ENCODE results near the gene YY1AP1.
"Not testable (repeated sequence)": the region's sequence is repeated elsewhere in the genome, so short reads cannot be mapped to it uniquely, and the experiment has no call there.

YY1AP1 gene, protein sequence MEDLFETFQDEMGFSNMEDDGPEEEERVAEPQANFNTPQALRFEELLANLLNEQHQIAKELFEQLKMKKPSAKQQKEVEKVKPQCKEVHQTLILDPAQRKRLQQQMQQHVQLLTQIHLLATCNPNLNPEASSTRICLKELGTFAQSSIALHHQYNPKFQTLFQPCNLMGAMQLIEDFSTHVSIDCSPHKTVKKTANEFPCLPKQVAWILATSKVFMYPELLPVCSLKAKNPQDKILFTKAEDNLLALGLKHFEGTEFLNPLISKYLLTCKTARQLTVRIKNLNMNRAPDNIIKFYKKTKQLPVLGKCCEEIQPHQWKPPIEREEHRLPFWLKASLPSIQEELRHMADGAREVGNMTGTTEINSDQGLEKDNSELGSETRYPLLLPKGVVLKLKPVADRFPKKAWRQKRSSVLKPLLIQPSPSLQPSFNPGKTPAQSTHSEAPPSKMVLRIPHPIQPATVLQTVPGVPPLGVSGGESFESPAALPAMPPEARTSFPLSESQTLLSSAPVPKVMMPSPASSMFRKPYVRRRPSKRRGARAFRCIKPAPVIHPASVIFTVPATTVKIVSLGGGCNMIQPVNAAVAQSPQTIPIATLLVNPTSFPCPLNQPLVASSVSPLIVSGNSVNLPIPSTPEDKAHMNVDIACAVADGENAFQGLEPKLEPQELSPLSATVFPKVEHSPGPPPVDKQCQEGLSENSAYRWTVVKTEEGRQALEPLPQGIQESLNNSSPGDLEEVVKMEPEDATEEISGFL

DNA sequence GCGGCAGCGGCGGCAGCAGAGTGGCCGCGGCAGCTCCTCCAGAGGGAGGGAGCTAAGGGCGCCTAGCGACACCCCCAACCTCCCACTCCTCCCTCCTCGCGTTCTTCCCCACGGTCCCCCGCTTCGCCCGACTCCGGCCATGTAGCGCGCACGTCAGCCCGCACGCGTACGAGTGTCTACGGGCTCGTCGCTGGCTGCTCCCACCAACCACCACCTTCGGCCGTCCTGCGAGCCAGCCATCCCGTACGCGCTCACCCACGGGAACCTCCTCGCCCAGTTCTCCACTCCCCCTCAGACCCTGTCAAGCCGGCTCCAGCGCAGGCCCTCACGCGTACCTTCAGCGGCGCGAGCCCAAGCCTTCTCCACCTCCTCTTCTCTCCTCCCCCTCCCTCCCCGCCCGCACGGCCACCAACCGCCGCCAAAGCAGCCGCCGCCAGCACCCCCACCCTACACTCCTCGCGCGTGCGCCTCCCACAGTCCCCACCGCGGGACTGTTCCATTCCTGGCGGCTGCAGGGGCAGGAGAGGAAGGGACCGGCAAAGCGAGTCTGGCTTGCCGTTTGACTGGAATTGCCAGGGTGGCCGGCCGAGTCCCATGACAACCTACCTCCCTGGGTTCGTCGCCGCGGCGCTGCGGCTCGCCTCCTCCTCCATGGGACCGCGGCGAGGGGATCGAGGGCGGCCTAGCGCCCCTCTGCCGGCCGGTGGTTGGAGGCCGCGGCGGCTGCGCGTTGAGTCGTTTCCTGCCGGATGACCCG is at the start of gene YY1AP1:
YY1AP1 (minus strand) TSS at position 451 of the 757 bp plus-strand sequence. CDS start 8,338 bp downstream, outside the sequence.
- DNase-seq, result peak; percentile 92

DNA sequence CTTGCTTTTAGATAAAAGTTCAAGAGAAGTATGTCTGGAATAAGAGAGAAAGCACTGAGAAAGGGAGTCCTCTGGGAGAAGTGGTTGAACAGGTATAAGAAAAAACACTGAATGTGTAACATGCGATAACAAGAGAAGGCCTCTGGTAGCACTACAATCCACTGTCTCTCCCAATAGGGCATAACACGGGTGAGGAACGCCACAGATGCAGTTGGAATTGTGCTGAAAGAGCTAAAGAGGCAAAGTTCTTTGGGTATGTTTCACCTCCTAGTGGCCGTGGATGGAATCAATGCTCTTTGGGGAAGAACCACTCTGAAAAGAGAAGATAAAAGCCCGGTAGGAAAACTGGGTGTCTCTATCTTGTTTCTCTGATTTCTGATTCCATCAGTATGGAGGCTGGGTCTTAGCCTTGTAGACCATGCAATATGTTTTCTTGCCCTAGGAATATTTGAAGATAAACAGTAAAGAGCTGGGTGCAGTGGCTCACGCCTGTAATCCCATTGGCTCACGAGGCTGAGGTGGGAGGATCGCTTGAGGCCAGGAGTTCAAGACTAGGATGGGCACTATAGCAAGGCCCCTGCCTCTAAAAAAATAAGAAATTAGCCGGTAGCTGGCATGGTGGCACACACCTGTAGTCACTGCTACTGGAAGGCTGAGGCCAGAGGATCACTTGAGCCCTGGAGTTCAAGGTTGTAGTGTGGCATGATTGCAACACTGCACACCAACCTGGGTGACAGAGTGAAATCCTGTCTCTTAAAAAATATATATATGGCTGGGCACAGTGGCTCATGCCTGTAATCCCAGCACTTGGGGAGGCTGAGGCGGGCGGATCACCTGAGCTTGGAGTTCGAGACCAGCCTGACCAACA is 40.7 kb upstream of the YY1AP1 start:
- peak; percentile 48 for DNase-seq

DNA sequence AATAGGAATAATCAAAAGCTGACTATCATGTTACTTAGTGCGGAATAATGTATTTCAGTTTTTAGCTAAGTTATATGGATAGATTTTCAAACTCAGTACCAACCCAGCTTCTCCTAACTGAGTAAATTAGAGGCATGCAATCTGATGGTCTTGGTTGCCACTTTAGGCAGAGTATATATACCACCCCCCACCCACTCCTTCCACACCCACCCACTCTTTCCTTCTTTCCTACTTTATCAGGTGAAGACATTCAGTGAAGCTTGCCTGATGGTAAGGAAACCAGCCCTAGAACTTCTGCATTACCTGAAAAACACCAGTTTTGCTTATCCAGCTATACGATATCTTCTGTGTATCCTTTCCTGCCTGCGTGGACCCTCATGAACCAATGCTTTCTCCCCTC is 36.6 kb upstream of the YY1AP1 start:
- DNase-seq, result no peak

DNA sequence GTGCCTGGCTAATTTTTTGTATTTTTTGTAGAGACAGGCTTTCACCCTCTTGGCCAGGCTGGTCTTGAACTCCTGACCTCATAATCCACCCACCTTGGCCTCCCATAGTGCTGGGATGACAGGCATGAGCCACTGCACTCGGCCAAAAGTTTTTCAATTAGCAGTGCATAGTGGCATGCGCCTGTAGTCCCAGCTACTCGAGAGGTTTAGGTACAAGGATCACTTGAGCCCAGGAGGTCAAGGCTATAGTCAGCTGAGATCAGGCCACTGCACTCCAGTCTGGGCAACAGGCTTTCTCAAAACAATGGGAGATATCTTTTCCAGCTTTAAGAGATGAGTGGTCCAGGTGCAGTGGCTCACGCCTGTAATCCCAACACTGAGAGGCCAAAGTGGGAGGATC is 31.1 kb upstream of the YY1AP1 start:
- DNase-seq, result no peak

DNA sequence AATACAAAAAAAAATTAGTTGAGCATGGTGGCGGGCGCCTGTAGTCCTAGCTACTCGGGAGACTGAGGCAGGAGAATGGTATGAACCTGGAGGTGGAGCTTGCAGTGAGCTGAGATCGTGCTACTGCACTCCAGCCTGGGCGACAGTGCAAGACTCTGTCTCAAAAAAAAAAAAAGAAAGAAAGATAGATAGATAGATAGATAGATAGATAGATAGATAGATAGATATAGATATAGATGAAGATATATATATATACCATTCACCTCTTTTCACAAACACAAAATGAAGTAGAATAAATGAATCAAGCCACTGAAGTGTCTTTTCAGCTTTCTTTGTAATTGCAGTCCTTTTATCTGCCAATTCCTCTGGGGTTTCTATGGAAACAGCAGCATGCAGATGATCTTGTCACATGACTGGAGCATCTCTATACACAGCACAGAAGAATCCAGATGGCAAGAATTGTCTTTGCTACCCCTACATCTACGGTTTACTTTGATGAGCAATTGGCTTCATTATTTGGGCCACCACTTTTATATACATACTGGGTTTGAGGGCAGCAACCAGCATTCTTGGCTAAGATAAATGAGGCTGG is 30.0 kb upstream of the YY1AP1 start:
- DNase-seq, result not testable (repeated sequence)

DNA sequence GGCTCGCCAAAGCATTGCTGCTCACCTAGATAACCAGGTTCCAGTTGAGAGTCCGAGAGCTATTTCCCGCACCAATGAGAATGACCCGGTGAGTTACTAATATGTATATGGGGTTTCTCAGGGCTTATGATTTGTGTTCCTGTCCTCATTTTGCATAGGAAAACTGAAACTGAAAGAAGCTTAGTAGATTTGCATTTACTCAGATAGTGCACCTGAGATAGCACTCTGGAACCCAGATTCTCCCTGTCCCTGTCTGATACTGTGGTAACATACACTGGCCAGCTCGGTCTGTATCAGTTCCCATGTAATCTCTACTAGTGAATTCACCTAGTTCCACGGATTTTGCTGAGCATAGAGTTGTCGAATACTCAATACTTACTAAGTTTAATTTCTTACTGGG is 28.5 kb upstream of the YY1AP1 start:
- DNase-seq, result no peak

DNA sequence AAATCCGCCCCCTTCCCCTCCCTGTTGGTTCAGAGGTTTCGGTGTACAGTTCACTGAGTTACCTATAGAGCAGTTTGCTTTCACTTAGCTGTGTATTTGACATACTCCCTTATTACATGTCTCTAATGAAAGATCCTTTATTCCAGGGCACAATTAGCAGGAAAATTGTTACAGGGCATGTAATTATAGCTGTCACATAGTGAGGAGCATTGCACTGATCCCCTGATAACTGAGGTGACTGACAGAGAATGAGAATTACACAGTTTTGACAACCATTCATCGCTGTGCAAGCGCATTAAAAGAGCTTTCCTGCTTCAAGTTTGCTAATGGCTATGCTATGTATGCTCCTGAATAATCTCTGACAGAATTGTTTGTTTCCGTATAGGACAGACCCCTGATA is 27.2 kb upstream of the YY1AP1 start:
- DNase-seq, result no peak

DNA sequence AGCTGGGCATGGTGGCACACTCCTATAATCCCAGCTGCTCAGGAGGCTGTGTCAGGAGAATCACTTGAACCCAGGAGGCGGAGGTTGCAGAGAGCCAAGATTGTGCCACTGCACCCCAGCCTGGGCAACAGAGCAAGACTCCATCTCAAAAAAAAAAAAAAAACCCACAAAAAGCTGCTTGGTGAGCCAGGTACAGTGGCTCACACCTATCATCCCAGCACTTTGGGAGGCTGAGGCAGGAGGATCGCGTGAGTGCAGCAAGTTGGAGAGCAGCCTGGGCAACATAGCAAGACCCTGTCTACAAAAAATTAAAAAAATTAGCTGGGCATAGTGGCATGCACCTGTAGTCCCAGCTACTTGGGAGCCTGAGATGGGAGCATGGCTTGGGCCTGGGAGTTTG is 26.5 kb upstream of the YY1AP1 start:
- not testable (repeated sequence) for DNase-seq

DNA sequence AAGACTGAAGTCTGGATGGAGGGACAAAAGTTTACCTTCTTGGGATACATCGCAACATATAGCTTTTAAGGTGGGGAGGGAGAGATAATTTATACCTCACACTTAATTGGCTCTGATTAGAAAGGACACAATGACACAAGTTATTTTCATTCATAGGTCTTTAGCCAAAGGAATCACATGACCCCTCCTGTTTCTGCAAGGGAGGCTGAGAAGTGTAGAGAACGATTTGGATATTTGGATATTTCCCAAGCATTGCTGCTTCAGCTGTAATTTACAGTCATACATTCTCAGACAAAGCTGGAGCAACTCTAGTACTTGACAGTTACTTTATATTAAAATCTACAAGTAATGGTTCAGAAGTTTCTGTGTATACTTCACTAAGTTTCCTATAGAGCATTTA is 24.5 kb upstream of the YY1AP1 start:
- no peak for DNase-seq

DNA sequence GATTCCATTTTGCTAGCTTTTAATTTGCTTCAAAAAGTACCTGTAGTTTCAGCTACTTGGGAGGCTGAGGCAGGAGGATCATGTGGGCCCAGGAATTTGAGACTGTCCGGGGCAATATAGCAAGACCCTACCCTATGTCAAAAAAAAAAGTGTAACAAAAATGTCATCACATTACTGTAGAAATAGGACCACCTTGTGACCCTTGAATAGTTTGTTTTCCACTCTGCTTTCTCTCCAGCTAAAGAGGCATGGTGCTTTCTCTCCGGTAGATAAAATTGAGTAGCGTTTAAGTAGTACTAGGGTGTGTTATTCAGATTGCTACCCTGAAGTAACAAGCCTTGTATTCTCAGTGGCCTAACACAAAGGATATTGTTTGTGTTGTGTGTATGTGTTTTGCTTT is 24.1 kb upstream of the YY1AP1 start:
- DNase-seq, result peak; percentile 22

DNA sequence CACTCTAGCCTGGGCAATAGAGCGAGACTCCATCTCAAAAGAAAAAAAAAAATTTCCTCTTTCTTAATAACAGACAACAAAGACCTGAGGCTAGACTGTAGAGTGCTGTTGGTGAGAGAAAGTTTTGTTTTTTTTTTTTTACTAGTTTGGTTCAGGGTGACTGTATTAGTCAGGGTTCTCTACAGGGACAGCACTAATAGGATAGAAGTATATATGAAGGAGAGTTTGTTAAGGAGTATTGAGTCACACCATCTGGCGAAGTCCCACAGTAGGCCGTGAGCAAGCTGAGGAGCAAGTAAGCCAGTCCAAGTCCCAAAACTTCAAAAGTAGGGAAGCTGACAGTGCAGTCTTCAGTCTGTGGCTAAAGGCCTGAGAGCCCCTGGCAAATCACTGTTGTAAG is 22.9 kb upstream of the YY1AP1 start:
- not testable (repeated sequence) for DNase-seq

DNA sequence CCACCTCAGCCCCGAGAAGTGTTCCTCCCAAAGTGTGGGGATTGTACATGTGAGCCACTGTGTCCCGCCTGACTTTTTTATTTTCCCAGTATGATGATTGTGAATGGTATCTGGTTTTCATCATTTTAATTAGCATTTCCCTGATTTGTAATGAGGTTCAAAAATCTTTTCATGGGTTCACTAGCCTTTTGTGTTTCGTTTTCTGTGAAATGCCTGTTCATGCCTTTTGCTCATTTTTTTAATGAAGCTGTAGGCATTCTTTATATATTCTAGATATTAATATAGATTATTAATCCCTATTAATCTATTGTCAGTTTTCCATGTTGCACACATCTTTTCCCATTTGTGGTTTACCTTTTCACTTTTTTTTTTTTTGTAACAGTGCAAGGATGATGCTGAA is 20.8 kb upstream of the YY1AP1 start:
- DNase-seq, result no peak

DNA sequence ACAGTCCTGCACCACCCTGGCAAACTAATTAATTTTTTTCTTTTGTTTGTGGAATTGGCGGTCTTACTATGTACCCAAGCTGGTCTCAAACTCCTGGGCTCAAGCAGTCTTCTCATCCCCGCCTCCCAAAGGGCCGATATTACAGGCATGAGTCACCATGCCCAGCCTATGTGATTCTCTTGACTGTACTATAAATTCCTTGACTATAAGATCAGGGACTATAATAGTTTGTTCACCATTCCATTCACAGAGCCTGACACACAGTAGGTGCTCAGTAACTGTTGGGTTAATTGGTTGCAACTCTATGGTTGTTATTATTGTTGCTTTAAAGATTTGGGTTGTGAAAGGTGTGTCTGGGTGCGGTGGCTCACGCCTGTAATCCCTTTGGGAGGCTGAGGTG is 17.6 kb upstream of the YY1AP1 start:
- no peak for DNase-seq

DNA sequence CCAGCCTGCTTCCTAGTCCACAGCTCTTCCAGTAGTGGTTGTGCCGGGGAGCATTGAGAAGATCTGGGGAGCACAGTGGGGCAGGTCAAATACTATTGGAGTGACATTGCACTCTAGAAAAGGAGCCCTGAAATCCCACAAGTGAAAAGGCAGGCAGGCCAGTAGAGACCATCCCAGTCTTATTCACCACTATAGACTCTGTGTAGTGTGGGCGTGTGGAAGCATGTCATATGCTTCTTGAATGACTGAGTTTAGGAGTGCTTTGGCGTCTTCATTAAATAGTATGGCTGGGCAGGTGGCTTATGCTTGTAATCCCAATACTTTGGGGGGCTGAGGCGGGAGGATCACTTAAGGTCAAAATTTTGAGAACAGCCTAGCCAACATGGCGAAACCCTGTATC is 15.8 kb upstream of the YY1AP1 start:
- DNase-seq, result not testable (repeated sequence)

DNA sequence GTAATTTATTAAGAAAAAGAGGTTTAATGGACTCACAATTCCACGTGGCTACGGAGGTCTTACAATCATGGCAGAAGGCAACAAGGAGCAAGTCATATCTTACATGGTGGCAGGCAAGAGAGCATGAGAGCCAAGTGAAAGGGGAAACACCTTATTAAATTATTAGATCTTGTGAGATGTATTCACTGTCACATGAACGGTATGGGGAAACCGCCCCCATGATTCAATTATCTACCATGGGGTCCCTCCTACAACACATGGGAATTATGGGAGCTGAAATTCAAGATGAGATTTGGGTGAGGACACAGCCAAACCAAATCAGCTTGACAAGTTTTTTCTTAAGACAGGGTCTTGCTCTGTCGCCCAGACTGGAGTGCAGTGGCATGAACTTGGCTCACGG is 14.6 kb upstream of the YY1AP1 start:
- DNase-seq, result no peak

DNA sequence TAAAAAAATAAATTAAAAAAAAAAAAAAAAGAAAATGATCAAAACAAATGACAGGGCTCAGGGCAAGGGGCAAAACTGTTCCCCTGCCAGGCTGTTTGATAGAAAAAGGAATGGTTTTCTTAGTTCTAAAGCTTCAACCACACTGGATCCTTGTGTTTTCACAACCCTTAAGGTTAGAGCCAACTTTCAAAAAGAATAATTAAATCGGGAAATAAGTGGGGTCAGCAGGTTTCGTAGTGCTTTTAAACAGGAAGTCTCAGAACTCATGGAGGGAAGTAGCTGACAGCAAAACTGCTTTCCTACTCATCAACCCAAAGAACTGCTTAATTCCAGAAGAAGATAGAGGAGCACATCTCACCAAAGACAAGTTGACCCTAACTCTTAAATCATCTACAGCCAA is 13.1 kb upstream of the YY1AP1 start:
- not testable (repeated sequence) for DNase-seq

DNA sequence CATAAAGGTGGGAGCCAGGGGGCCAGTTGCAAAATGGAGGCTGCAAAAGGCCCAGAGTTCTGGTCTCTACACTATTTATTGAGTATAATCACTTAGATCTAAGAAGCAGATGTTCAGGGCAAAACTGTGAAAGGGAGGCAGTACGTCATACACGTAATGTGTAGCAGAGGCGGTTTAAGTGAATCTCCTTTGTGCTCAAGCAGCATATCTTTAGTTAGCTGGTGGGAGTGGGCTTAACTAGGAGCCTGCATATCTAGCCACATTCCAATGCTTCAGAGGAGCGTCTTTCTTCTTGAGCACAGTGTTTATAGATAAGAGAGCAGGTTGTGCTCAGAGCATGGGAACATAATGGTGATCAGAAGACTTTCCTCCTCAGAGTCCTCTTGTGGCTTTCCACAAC is 10.5 kb upstream of the YY1AP1 start:
- not testable (repeated sequence) for DNase-seq

DNA sequence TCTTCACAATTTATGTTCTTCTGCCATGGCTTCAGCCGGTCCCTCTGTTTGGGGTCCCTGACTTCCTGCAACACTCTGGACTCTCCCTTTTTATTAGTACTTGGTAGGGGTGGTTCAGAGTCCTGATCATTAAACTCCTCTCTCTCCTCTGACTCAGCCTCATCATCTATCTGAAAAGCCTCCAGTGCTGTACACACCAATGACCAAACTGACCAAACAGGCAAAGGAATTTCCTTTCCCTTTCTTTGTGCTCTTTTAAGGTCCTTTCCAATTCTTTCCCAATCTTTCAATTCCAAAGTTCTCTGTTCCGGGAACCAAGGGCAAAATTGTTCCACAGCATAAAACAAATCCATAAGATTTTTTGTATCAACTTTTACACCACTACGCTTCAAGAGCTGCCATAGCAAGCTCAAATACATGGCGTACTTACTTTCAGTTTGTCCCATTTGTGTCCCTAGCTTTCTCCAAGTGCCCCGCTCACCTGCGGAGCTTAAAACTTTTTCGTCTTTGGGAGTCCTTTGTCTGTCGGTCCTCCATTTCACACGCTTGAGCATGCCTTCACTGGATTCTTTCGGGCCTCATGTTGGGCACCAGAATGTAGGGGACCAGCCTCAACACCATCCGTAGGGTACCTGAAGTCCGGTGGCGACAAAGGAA is 9.9 kb upstream of the YY1AP1 start:
- no peak for DNase-seq

DNA sequence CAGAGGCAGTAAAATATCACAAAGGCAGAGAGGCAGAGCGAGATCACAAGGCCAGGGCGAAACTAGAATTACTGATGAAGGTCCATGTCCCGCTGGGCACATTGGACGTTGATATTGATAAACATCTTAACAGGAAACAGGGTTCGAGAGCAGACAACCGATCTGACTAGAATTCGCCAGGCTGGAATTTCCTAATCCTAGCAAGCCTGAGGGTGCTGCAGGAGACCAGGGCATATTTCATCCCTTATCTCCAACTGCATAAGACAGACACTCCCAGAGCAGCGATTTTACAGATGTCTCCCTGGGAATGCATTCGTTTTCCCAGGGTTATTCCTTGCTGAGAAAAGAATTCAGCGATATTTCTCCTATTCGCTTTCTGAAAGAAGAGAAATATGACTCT is 9.0 kb upstream of the YY1AP1 start:
- DNase-seq, result not testable (repeated sequence)

DNA sequence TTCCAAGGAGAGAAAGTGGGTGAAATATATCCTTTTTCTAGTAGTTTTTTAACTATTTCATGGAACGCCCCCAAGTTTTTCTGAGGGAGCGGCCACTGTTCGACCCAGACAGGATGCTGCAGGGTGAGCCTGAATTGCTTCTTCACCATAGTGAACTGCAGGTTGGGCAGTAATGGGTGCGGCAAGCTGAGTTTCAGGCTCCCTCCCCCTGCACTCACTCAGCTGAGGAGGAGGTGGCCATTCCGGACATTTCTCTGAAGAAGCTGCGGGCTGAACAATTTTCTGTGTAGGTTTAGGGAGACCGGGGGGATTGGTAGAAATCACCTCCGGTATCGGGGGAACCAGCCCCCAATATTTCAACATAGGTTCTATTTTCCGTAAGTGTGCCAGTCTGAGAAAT is 8.5 kb upstream of the YY1AP1 start:
- DNase-seq, result no peak

DNA sequence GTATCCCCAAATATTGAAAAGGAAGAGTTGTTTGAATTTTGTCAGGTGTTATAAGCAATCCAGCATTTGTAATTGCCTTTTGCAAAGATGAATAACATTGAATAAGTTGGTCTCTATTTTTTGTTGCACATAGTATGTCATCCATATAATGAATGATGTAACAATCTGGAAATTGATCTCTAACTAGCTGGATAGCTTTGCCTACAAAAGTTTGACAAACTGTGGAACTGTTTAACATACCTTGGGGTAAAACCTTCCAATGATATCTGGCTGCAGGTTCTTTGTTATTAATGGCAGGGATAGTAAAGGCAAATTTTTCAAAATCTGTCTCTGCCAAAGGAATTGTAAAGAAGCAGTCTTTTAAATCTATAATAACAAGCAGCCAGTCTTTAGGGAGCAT is 8.0 kb upstream of the YY1AP1 start:
- DNase-seq, result no peak

DNA sequence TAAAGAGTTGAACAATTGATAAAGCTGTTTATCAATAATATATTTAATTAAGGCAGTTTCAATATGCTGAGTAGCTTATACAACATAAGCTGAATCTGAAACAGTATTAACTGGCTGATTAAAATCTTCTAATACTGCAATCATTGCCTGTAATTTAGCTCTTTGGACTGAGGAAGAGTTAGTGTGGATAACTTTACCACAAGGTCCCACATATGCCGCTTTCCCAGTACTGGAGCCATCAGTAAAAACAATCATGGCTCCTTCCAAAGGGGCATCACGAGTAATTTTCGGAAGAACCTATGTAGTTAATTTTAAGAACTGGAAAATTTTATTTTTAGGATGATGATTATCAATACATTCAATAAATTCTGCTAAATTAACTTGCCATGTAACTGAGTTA is 7.0 kb upstream of the YY1AP1 start:
- DNase-seq, result no peak

Data from CD4-positive, alpha-beta T cell treated with Interleukin-21 for 1 hour (primary cell).